Activated gamma-delta T cell treated with anti-CD3 and anti-CD28 coated beads, Interleukin-2, amount 50 U/mL, for 16 hours (primary cell): ENCODE results near the gene TRAF6.

Source experiments
- DNase-seq: peaks from one replicate; pipeline ENCODE4 v3.0.0-alpha.2; 2020; ENCODE audit warnings: low read depth

Gene TRAF6

DNA sequence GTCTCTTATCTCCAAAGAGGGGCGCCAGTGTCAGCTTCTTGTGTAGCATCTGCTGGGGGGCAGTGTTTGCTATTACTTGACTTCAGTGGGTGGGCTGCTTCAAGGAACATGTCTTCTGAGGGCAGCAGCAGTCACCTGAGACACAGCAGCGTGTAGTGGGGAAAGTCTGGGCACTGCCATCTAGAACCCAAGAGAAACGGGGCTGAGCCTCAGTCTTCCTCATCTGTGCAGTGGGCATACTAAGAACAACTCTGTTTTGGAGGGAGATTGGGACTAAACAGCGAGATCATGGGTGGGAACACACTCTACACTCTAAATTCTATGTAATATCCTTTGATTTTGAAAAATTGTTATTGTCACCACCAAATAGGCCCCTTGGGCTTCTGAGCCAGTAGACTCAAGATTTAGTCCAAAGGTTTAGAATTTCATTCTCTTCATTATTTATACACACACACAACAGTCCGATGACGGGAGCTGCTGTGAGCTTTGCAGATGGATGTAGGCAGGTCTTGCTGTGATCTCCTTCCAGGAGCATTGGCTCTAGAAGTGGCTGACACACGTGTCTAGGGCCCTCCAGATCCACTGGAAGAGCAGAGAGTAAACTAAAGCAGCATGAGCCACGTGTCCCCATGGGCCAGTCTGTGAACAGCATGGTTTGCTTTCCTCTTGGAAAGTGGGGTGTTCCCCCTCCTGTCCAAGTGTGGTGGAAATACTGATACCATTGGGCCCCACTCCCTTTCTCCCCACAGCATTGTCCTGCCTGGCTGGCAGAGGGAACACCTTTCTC, 51.8 kb downstream of the TRAF6 start:
- no peak for DNase-seq

DNA sequence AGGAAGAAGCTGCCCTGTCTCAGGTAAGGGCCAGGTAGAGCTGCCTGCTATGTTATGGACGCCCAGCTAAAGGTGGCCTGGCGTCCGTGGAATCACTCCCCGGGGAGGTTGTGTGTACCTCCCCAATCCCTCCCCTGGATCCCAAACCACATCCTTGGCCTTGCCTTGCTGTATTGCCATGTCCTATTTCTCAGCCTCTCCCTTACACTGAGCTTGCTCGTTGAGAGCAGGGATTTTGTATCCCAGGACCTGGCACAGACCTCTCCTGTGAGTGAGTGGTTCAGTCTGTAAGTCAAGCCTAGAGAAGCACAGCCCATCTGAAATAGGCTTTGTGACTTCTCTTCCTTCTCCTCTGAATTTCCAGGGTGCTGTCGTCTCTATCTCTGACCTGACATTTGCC, 53.9 kb downstream of the TRAF6 start:
- no peak for DNase-seq

DNA sequence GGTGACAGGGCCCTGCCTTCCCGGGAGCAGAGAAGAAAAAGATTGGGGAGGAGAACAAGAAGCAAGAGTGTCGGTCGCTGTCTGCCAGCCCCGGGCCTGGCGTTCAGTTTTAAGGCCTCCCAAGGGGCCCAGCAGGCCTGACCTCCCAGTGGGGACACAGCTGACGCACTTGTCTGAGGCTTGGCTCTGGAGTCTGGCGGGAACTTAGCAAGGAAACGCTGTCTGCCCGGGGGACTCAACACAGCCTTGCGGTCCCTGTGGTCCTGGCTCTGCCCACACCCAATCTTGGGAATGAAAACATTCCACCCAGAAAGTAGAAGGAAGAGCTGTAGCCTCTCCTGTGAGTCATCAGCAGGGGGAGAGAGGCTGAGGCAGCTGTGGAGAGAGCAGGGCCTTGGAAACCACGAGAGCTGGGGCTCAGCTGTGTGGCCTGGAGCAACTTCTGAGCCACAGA, 54.4 kb downstream of the TRAF6 start:
- no peak for DNase-seq

DNA sequence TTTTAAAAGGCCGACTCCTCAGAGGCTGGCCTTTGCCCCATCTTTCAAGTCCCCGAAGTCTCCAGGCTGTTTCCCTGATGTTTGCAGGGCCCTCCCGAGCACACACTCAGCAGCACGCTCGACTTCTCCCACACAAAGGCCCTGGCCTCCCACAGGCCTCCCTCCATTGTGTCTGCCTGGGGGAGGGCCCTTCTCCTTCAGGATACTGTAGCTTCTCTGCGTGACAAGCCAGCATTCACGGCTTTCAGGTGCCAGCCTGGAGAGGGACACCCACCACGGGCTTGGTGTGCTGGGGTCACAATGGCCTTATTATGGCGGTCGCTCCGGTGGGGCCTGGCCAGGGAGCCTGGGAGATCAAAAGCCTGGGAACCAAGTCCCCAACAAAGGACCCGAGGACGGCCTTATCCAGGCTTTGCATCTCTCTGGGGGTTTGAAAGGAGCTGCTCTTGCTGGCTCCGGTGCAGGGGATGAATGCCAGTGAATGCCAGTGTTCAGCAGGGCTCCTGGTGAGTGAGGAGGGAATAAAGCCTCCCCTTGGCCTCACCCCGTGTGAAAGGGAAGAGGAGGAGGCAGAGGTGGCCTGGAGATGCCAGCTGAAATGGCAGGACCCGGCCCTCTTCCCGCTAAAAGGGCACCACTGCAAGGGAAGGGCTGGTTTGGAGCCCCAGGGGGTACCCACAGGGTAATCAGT, 55.0 kb downstream of the TRAF6 start:
- DNase-seq, result no peak

DNA sequence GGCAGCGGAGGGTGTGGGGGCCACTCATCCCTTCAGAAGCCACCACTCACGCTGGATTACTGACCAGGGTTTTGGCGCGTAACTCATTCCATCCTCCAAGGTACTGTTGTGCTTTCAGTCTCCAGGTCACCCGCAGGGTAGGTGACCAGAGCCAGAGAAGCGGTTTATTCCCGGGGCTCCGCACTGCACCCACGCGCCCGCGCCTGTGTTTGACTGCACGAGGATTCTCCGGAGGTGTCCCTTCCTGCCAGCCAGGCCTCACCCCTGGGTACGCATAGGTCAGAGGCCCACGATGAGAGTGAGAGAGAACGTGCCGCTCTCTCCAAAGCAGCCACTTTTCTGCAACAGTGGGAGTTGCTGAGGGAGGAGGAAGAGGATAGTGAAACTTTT, 55.5 kb downstream of the TRAF6 start:
- DNase-seq, result no peak

DNA sequence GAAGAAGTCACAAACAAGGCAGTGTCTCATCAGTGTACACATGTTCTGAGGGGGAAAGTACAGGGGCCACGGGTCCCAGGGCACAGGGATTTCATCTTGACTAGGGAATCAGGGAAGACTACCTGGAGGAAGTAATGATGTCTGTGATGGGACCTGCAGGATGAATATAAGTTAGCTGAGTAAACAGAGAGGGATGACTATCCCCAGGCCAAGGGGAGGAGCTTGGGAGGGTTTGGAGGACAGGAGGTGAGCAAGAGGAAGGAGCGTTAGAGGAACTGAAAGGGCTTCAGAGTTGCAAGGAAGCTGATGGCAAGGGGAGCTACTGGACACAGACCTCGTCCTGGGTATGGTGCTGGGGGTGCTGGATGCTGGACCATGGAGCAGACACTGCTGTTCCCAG, 56.4 kb downstream of the TRAF6 start:
- DNase-seq, result no peak

DNA sequence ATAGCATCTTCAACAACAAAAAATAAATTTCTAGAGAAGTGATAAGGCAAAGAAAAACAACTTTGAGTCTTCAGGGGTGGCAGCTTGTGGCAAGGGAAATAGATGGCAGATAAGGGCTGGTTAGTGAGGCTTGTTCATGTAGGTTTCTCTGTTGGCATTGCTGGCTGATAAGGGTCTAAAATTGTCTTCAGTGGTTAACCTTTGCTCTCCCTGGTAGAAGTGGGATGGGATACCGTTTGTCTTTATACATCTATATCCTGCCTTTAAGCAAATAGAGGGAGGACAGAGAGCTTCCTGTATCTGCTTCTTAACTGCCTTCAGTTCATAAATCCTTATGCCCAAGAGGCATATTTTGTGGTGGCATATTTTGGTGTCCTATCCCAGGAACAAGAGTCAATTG, 57.1 kb downstream of the TRAF6 start:
- no peak for DNase-seq

DNA sequence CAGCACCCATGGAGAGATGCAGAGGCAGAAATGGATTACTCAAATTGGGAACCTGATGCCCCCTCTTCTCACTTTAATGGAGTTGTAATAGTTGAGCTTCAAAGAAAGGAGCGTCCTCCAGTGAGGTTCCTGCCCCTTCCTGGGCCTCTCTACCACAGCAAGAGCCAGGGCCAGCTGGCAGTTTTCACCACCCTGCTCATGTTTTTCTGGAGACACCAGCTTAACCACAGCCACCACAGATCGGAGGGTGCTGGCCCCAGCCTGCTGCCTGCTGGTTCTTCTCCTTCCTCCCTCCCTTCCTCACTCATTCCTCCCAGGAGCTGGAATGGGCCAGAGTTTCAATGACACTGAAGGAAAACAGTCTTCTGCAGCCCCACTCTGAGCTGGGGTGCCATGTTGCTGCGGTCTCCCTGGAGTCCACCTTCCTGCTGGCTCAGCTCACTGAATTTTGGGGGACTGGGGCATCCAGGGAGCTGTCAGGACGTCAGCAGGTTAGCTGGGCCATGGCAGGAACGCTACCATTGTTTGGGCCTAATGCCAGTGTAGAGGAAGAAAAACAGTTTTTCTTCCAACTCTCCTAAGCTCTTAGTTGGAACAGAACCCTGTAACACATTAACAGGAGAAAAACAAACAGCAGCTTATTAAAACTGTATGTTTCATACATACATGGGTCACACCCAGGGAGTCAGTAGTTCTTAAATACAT, 57.7 kb downstream of the TRAF6 start:
- DNase-seq, result no peak

DNA sequence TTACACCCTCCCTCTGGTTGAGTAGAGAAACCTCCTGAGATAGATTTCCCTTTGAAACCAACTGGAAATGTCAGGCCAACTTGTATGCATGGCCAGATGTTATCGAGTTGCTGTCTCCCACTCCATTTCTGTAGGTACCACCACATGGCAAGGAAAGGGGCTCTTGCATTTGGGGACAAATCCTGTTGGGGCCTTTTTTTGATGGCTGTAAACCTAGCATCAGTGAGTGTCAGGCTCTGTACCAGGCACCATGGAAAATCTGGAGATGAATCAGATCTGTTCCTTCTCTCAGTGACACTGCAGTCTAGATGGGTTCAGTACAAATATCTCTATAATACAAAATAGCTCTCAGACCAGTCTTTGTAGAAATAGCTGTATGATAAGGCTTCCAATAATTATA, 58.4 kb downstream of the TRAF6 start:
- DNase-seq, result no peak

DNA sequence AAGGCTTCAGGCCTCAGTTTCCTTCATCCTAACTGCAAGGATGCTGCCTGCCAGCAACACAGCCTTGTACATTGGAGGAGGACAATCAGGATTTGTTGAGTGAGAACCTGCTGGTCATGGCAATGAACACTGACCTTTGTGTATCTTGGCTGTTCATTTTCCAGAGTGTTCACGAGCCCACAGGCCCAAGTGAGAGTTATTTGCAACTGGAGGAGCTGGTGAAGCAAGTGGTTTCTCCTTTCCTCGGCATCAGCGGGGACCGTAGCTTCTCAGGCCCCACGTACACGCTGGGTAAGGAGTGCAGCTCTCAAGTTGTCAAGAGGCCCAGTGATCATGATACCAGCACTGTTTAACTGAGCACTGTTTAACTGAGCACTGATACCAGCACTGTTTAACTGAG, 59.0 kb downstream of the TRAF6 start:
- no peak for DNase-seq

DNA sequence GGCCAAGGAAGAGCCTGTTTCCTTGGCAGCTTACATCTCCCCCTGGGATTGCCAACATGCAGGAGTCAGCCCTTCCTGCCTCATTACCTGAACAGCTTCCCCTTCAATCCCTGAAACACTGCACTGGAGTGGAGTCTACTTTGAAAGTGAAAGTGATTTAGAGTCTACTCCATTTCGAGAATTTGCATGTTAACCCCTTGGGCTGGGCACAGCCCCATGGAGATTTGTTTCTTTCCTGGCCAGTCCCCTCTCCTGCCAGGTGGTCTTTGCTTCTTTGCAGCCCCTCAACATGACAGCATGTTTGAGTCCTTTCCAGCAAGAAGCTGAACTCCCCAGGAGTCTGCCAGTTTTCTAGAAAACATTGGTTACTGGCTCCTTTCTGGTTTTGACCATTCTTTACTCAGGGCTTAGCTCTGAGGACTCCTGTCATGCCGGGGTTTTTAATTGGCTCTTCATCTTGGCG, 59.9 kb downstream of the TRAF6 start:
- DNase-seq, result no peak

DNA sequence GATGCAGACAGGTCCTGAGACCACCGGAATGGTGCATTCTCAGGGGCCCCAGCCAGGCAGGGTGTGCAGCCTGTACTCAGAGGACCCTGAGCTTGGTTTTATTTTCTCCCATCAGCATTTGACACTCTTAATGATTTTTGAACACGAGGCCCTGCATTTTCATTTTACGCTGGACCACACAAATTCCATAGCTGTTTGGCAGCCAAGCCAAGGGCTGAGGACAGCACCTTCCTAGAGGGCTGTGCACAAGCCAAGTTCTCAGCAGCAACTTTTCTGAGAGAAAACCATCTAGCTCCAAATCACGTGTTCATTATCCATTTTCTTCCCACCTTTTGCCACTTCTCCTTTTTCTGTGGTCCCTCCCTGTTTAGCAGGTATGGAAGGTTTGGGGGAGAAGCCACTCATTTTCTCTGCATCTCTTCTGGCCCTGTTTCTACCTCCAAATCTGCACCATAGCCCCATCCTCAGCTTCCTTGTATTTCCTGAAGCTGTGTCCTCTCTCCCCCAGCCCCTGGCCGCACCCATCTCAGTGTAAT, 60.4 kb downstream of the TRAF6 start:
- DNase-seq, result no peak

DNA sequence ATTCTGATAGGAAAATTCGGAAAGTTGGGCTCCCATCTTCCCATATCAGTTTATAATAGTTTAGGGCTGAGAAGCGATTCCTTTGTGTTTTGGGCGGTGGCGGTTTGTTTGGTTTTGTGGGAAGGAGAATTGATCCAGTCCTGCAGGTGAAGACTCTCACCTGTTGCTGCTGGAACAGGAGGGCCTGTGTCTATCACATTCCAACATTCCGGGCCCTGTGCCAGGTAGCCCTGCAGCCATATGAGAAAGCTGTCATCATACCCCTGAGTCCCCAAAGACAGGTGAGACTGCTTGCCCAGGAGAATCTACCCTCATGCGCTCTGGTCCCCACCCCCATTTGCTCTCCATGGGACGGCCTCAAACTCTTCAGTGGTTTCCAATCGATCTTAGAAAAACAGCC, 62.1 kb downstream of the TRAF6 start:
- DNase-seq, result no peak

DNA sequence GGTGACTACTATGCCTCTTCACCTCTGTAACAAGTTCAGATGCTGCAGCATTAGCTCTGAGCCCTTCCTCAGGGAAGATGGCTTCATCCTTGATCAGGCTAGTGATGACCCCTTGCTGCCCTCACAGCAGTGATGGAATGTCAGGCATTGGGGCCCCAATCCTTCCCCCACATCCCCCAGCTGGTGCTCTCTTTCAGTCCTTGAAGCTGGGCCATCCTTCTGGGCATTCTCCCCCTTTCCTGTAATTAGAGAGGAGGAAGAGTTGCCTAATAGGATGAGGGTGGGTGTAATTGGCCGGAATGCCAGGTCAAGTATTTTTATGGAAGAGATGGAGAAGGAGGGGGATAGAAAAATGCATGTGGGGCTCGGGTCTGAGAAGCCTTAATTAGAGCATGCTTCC, 62.6 kb downstream of the TRAF6 start:
- no peak for DNase-seq

DNA sequence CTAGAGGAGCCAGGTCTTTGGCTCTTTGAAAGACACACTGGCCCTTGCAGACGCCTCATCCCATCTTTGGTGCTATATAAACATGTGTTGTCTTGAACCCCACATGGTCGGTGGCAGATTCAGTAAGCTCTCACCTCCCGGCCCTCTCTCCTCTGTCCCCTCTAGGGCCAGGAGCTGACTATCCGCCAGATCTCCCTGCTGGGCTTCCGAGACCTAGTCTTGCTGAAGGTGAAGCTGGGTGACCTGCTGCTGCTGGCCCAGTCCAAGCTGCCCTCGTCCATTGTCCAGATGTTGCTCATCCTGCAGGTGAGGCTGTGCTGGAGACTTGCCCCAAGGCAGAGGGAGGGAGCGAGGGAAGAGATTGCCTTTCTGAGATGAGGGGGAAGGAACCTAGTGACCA, 63.9 kb downstream of the TRAF6 start:
- no peak for DNase-seq

DNA sequence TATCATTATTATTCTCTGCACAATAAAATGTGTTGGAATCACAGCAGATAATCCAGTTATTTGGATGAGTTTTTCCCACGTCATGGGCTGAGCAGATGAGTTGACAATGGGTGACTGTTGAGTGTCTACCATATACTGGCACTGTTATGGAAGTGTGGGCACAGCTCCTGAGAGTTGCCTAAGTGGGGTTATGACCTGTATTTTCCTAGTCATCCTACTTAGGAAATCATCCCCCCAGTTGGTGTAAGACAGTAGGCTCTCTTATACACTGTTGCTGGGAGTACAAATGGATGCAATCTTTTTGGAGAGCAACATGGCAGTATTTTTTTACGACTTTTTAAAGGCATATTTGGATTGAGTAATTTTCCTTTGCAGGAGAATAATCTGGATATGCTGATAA, 66.4 kb downstream of the TRAF6 start:
- no peak for DNase-seq

DNA sequence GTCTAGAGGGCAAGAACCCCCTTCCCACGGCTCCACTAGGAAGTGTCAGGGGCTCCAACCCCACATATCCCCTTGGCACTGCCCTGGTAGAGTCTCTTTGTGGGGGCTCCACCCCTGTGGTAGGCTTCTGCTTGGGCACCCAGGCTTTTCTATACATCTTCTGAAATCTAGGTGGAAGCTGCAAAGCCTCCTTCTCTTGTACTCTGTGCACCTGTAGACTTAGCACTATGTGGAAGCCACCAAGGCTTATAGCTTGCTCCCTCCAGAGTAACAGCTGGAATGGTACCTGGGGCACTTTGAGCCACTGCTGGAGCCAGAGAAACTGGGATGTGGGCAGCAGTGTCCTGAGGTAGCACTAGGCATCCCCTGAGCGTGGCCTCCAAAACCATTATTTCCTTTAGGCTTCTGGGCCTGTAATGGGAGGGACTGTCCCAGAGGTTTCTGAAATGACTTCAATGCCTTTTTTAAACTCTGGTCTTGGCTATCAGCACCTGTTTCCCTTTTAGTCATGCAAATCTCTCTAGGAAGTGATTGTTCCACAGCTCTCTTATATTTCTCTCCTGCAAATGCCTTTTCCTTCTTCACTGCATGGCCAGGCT, 68.4 kb downstream of the TRAF6 start:
- no peak for DNase-seq

DNA sequence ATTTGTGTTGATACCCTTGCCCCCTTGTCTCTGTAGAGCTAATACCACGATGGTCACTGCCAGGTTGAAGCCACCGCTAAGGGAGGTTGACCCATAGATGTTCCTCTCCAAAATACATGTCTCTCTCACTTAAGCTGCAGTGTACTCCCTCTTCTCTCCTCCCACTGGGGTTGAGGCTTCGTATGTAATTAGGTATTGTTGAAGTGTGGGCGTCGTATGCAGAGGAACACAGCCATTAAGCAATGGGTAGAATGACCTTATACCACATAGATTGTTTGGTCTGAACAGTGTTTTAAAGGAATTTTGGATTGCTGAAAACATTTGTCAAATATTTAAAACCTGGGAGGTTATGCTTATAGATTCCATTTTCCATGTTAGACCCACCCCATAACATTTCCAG, 71.9 kb downstream of the TRAF6 start:
- no peak for DNase-seq

DNA sequence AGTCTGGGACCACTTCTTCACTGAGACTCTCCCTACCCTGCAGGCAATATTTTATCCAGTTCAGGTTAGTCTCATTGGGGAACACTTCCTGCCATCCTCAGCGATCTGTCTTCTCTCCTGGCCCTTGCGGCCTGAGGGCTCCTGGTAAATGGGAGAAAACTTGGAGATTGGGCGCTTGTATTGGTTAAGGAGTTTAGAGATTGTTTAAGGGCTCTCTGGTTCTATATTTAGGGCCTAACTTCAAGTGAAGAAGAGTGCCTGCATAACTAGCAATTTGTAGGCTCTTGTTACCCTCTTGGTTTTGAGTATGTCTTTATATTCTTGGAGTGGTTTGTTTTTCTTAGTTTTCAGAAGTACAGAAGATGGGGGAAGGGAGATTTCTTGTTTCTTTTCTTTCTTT, 72.7 kb downstream of the TRAF6 start:
- no peak for DNase-seq
